ENCODE data around the gene FOXC1.

Gene FOXC1

GRCh38 chr6:1612974-1613306 is 3.2 kb downstream of the FOXC1 start:
- peak; percentile 62 for DNase-seq

GRCh38 chr6:1613346-1613687 is 3.6 kb downstream of the FOXC1 start:
- no peak for DNase-seq

- no peak for DNase-seq
Observed at GRCh38 chr6:1613688-1614447, 4.2 kb downstream of the FOXC1 start.

GRCh38 chr6:1614448-1615150 is 4.9 kb downstream of the FOXC1 start:
- no peak for DNase-seq

GRCh38 chr6:1615151-1615852 is 5.6 kb downstream of the FOXC1 start:
- DNase-seq = no peak

GRCh38 chr6:1615853-1616420 is 6.2 kb downstream of the FOXC1 start:
- no peak for DNase-seq

GRCh38 chr6:1616701-1617463 is 7.2 kb downstream of the FOXC1 start:
- DNase-seq = no peak

GRCh38 chr6:1617466-1618310 is 8.0 kb downstream of the FOXC1 start:
- DNase-seq = no peak

GRCh38 chr6:1618311-1619097 is 8.8 kb downstream of the FOXC1 start:
- no peak for DNase-seq

- no peak for DNase-seq
Observed at GRCh38 chr6:1619098-1619672, 9.5 kb downstream of the FOXC1 start.

GRCh38 chr6:1619673-1620503 is 10.2 kb downstream of the FOXC1 start:
- no peak for DNase-seq

GRCh38 chr6:1620504-1621069 is 10.9 kb downstream of the FOXC1 start:
- DNase-seq = no peak

- DNase-seq = no peak
Observed at GRCh38 chr6:1621070-1621701, 11.5 kb downstream of the FOXC1 start.

GRCh38 chr6:1622220-1622850 is 12.6 kb downstream of the FOXC1 start:
- DNase-seq = no peak

- no peak for DNase-seq
Observed at GRCh38 chr6:1622851-1623768, 13.4 kb downstream of the FOXC1 start.

- no peak for DNase-seq
Observed at GRCh38 chr6:1623769-1624057, 14.0 kb downstream of the FOXC1 start.

- DNase-seq = no peak
Observed at GRCh38 chr6:1624058-1624850, 14.5 kb downstream of the FOXC1 start.
